GM19372 (cell line): ENCODE results near the gene PTGIS.

Experiments
- ATAC-seq: cut with Tn5 transposase; IDR thresholded peaks from one replicate; pipeline ENCODE4 v1.9.1; 2021; ENCODE audit warnings: mild to moderate bottlenecking, low read depth, moderate library complexity; ENCODE audit not compliant: unreplicated experiment

Gene PTGIS

GRCh38 chr20:49508435-49509199, 59.3 kb downstream of the PTGIS start:
- ATAC-seq: no peak

GRCh38 chr20:49507741-49508434, 60.0 kb downstream of the PTGIS start:
- ATAC-seq: no peak

- no peak for ATAC-seq
Observed at GRCh38 chr20:49505518-49505917, 62.4 kb downstream of the PTGIS start.

GRCh38 chr20:49503176-49503575, 64.8 kb downstream of the PTGIS start:
- ATAC-seq: no peak

GRCh38 chr20:49501917-49502316, 66.0 kb downstream of the PTGIS start:
- no peak for ATAC-seq

- no peak for ATAC-seq
Observed at GRCh38 chr20:49497398-49497669, 70.6 kb downstream of the PTGIS start.

- ATAC-seq: no peak
Observed at GRCh38 chr20:49496553-49497397, 71.2 kb downstream of the PTGIS start.

GRCh38 chr20:49496043-49496442, 71.9 kb downstream of the PTGIS start:
- ATAC-seq: no peak

- ATAC-seq: no peak
Observed at GRCh38 chr20:49490689-49491088, 77.2 kb downstream of the PTGIS start.

- no peak for ATAC-seq
Observed at GRCh38 chr20:49489688-49490087, 78.2 kb downstream of the PTGIS start.

- ATAC-seq: no peak
Observed at GRCh38 chr20:49486064-49486463, 81.9 kb downstream of the PTGIS start.

GRCh38 chr20:49485563-49485962, 82.4 kb downstream of the PTGIS start:
- ATAC-seq: no peak

- ATAC-seq: no peak
Observed at GRCh38 chr20:49484180-49485140, 83.5 kb downstream of the PTGIS start.

GRCh38 chr20:49483696-49484123, 84.2 kb downstream of the PTGIS start:
- no peak for ATAC-seq

GRCh38 chr20:49483018-49483695, 84.8 kb downstream of the PTGIS start:
- no peak for ATAC-seq

- ATAC-seq: no peak
Observed at GRCh38 chr20:49482621-49483017, 85.3 kb downstream of the PTGIS start, which contains the start of gene KCNB1. KCNB1 (minus strand) TSS chr20:49482668; CDS start chr20:49482480, 188 bp downstream.

GRCh38 chr20:49482173-49482572, 85.8 kb downstream of the PTGIS start:
- ATAC-seq: no peak

GRCh38 chr20:49481116-49481515, 86.8 kb downstream of the PTGIS start:
- ATAC-seq: no peak

GRCh38 chr20:49480236-49480635, 87.7 kb downstream of the PTGIS start:
- no peak for ATAC-seq

GRCh38 chr20:49479785-49480184, 88.2 kb downstream of the PTGIS start:
- no peak for ATAC-seq
